Activated CD4-positive, alpha-beta T cell treated with anti-CD3 and anti-CD28 coated beads, Interleukin-2, amount 10 ng/mL, durations not matched to agents 7 days and 5 days (primary cell): ENCODE data around the gene IL1RL1. TPM values are rescaled to one million over a fixed set of nuclear protein-coding genes. Genes with fewer than 3 reads are reported as not detected.

Experiments
- CTCF ChIA-PET: fragments of 350-600 bp; sonication (Branson Sonifier 250); formaldehyde crosslinking; loops from one replicate; lab custom pipeline; 2021; ENCODE audit warnings: antibody characterized with exemption; lab: Charles Lee
- POLR2A ChIA-PET: fragments of 350-600 bp; sonication (Branson Sonifier 250); formaldehyde crosslinking; loops from one replicate; lab custom pipeline; 2021; ENCODE audit warnings: antibody characterized with exemption; lab: Charles Lee
- DNase-seq: peaks from one replicate; pipeline ENCODE4 v3.0.0-alpha.2; 2020
- H3K27ac Mint-ChIP-seq: one replicate; pipeline ENCODE4 v1.8.0; 2021; ENCODE audit warnings: mild to moderate bottlenecking, moderate library complexity, mixed read lengths
- H3K27me3 Mint-ChIP-seq: one replicate; pipeline ENCODE4 v1.8.0; 2021; ENCODE audit warnings: mixed read lengths
- H3K36me3 Mint-ChIP-seq: one replicate; pipeline ENCODE4 v1.8.0; 2021; ENCODE audit warnings: low read depth, mixed read lengths
- H3K4me1 Mint-ChIP-seq: one replicate; pipeline ENCODE4 v1.8.0; 2021; ENCODE audit warnings: mixed read lengths
- H3K4me3 Mint-ChIP-seq: one replicate; pipeline ENCODE4 v1.8.0; 2021; ENCODE audit warnings: mild to moderate bottlenecking, moderate library complexity, mixed read lengths
- H3K9me3 Mint-ChIP-seq: one replicate; pipeline ENCODE4 v1.8.0; 2021; ENCODE audit warnings: mixed read lengths
- total RNA-seq, 2 experiments: library from RNA; stranded (reverse); gene quantifications; one replicate each; pipeline ENCODE4 v1.2.3, GENCODE V29; 2021

IL1RL1 gene
- total RNA-seq, 2 experiments from 2014 or later = 0.12 TPM; not detected in 1

GRCh38 chr2:102365763-102366162 is 54.4 kb downstream of the IL1RL1 start:
- peaks cover 88% of the 10 kb centered on the region for H3K36me3 Mint-ChIP-seq
- DNase-seq = no peak
- H3K27me3 Mint-ChIP-seq = no peaks in the 10 kb centered on the region
- H3K9me3 Mint-ChIP-seq = peaks cover 45% of the 10 kb centered on the region
- POLR2A ChIA-PET = no interaction called here
- CTCF ChIA-PET = interaction anchor here (1.6 kb wide), 1 partner anchor 77 kb away, joined by 5 read pairs; no protein-coding TSS in a partner anchor
- H3K4me3 Mint-ChIP-seq = no peak overlapping the region
- peaks cover 58% of the 10 kb centered on the region for H3K4me1 Mint-ChIP-seq
- H3K27ac Mint-ChIP-seq = peak overlapping the region; percentile 82

- Mint-ChIP-seq H3K36me3 (peaks cover 91% of the 10 kb centered on the region), H3K4me3 (peak overlapping the region; percentile 59), H3K27me3 (no peaks in the 10 kb centered on the region), H3K27ac (peak overlapping the region; percentile 82), H3K9me3 (peaks cover 45% of the 10 kb centered on the region), H3K4me1 (peaks cover 51% of the 10 kb centered on the region)
- DNase-seq = no peak
- ChIA-PET POLR2A (no interaction called here), CTCF (interaction anchor here (2.3 kb wide), 1 partner anchor 126 kb away, joined by 6 read pairs; no protein-coding TSS in a partner anchor)
Measured at GRCh38 chr2:102366406-102367112, 55.2 kb downstream of the IL1RL1 start.

DNA sequence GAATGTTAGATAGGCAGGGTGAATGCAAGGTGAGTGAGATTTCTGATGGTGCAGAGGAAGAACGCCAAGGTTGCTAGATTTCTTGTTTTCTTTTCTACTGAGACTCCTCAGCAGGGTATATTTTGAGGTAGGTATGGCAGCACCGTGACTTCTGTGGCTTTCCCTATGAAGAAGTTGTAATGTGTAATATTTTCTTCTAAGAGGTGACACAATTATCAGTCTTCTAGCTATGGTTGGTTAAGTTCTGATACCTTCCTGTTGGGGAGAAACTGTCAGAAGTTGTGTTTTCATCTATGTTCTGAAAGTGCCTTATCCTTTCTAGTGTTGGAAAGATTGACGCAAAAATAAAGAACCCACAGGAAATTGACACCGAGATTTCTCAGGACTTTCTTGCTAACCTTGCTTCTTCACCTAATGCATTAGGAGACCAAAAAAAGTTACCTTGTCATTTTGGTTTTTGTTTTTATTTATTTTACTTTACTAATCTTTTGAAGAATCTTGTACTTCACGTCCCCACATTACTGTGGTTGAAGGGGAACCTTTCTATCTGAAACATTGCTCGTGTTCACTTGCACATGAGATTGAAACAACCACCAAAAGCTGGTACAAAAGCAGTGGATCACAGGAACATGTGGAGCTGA is 56.1 kb downstream of the IL1RL1 start:
- H3K36me3 Mint-ChIP-seq = peaks cover 88% of the 10 kb centered on the region
- peak overlapping the region; percentile 59 for H3K4me3 Mint-ChIP-seq
- H3K4me1 Mint-ChIP-seq = peaks cover 48% of the 10 kb centered on the region
- ChIA-PET CTCF (interaction anchor here (1.1 to 2.3 kb wide), 2 partner anchors 56 to 127 kb away, joined by 3 to 6 read pairs; no protein-coding TSS in a partner anchor), POLR2A (no interaction called here)
- peak; percentile 29 for DNase-seq
- peaks cover 42% of the 10 kb centered on the region for H3K9me3 Mint-ChIP-seq
- peak overlapping the region; percentile 82 for H3K27ac Mint-ChIP-seq
- no peaks in the 10 kb centered on the region for H3K27me3 Mint-ChIP-seq

GRCh38 chr2:102368461-102369109 is 57.2 kb downstream of the IL1RL1 start:
- POLR2A ChIA-PET = no interaction called here
- DNase-seq = no peak
- CTCF ChIA-PET = interaction anchor here (1.1 to 2.3 kb wide), 5 partner anchors 13 to 128 kb away, joined by 3 to 6 read pairs (median 3); partner anchors contain the start of gene IL18R1
- H3K9me3 Mint-ChIP-seq = peaks cover 33% of the 10 kb centered on the region
- H3K4me1 Mint-ChIP-seq = peaks cover 48% of the 10 kb centered on the region
- peak overlapping the region; percentile 82 for H3K27ac Mint-ChIP-seq
- H3K4me3 Mint-ChIP-seq = peak overlapping the region; percentile 20
- H3K27me3 Mint-ChIP-seq = no peaks in the 10 kb centered on the region
- peaks cover 86% of the 10 kb centered on the region for H3K36me3 Mint-ChIP-seq

- DNase-seq = no peak
- Mint-ChIP-seq H3K27me3 (no peaks in the 10 kb centered on the region), H3K4me1 (peaks cover 47% of the 10 kb centered on the region), H3K27ac (no peak overlapping the region), H3K9me3 (peaks cover 31% of the 10 kb centered on the region), H3K36me3 (peaks cover 86% of the 10 kb centered on the region), H3K4me3 (no peak overlapping the region)
- ChIA-PET CTCF (interaction anchor here (0.6 to 1.0 kb wide), 2 partner anchors 14 to 1100 kb away, joined by 3 read pairs; partner anchors contain the start of gene IL18R1), POLR2A (no interaction called here)
Measured at GRCh38 chr2:102369866-102370265, 58.5 kb downstream of the IL1RL1 start.

GRCh38 chr2:102376052-102376591 is 64.8 kb downstream of the IL1RL1 start:
- peaks cover 2% of the 10 kb centered on the region for H3K4me1 Mint-ChIP-seq
- no peak overlapping the region for H3K27ac Mint-ChIP-seq
- DNase-seq = no peak
- peaks cover 85% of the 10 kb centered on the region for H3K36me3 Mint-ChIP-seq
- ChIA-PET POLR2A (no interaction called here), CTCF (interaction anchor here (0.8 to 1.5 kb wide), 2 partner anchors 17 to 20 kb away, joined by 3 to 4 read pairs; no protein-coding TSS in a partner anchor)
- peaks cover 28% of the 10 kb centered on the region for H3K9me3 Mint-ChIP-seq
- H3K27me3 Mint-ChIP-seq = no peaks in the 10 kb centered on the region
- no peak overlapping the region for H3K4me3 Mint-ChIP-seq

DNA sequence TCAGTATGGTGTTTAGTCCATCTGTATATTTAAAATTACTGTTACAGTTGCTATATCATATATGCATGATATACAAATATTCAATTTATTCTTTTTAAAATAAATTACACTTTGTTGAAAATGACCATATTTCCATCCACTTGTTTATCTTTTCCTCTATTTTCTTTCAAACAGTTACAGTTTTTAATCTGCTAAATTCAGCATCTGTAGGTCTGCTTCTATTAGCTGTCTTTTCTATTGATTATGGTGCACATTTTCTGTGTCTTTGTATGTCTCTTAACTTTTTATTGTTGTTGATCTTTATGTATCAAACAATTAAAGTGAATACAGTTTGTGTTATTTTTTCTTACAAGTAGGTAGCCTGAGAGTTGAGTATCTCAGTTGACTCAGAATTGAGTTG is 72.4 kb downstream of the IL1RL1 start:
- H3K9me3 Mint-ChIP-seq = peaks cover 31% of the 10 kb centered on the region
- no peak overlapping the region for H3K4me3 Mint-ChIP-seq
- ChIA-PET CTCF (no interaction called here), POLR2A (no interaction called here)
- no peak overlapping the region for H3K27ac Mint-ChIP-seq
- H3K36me3 Mint-ChIP-seq = peaks cover 86% of the 10 kb centered on the region
- no peak for DNase-seq
- no peaks in the 10 kb centered on the region for H3K27me3 Mint-ChIP-seq
- H3K4me1 Mint-ChIP-seq = peaks cover 1% of the 10 kb centered on the region

DNA sequence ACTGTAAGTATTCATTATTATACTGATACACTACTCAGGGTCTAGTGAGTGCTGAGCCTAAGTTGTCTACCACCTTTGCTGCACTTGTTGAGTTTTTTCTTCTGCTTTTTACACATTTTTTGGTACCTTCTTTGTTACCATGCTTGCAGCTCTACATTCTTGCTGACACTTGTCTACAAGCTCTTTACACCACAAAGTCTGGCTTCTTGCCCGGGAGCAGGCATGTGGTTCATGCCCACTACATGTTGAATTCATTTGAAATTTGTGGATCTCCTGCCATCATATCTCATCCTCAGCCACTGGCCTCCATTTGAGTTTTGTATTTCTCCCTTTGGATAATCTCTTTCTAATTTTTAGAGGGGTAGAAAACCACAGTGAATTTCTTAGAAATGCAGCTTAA is 74.2 kb downstream of the IL1RL1 start:
- Mint-ChIP-seq H3K27me3 (no peaks in the 10 kb centered on the region), H3K9me3 (peaks cover 23% of the 10 kb centered on the region), H3K27ac (no peak overlapping the region), H3K36me3 (peaks cover 84% of the 10 kb centered on the region), H3K4me1 (peaks cover 1% of the 10 kb centered on the region), H3K4me3 (no peak overlapping the region)
- no peak for DNase-seq
- ChIA-PET CTCF (interaction anchor here (0.9 kb wide), 2 partner anchors 22 to 27 kb away, joined by 3 to 4 read pairs; no protein-coding TSS in a partner anchor), POLR2A (no interaction called here)

DNA sequence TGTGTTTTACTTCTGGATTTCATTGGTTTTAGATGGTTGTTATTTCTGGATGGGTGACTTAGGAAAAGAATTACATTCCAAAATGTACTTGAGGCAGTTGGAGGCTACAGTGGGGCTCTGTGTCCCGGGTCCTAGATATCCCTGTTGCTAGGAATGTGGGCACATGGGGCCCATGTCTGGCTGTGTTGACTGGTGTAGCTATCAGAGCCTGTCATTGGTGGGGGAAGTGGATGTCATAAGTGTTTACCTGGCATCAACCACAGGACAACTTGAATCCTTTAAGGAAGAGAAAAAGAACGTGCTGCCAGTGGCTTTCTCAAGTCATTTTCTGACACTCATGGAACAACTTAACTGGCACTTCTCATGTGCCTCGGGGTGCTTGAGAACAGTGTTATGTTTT is 74.6 kb downstream of the IL1RL1 start:
- H3K27me3 Mint-ChIP-seq = no peaks in the 10 kb centered on the region
- H3K4me1 Mint-ChIP-seq = peaks cover 2% of the 10 kb centered on the region
- H3K36me3 Mint-ChIP-seq = peaks cover 82% of the 10 kb centered on the region
- ChIA-PET CTCF (interaction anchor here (0.9 kb wide), 1 partner anchor 27 kb away, joined by 3 read pairs; no protein-coding TSS in a partner anchor), POLR2A (no interaction called here)
- peaks cover 21% of the 10 kb centered on the region for H3K9me3 Mint-ChIP-seq
- no peak overlapping the region for H3K27ac Mint-ChIP-seq
- DNase-seq = no peak
- H3K4me3 Mint-ChIP-seq = no peak overlapping the region

- Mint-ChIP-seq H3K9me3 (peaks cover 19% of the 10 kb centered on the region), H3K27me3 (no peaks in the 10 kb centered on the region), H3K4me1 (peaks cover 11% of the 10 kb centered on the region), H3K4me3 (no peak overlapping the region), H3K36me3 (peaks cover 81% of the 10 kb centered on the region), H3K27ac (no peak overlapping the region)
- ChIA-PET POLR2A (no interaction called here), CTCF (interaction anchor here (2.5 kb wide), 1 partner anchor 10 kb away, joined by 6 read pairs; no protein-coding TSS in a partner anchor)
- DNase-seq = no peak
Measured at GRCh38 chr2:102386867-102387541, 75.6 kb downstream of the IL1RL1 start.

- peaks cover 16% of the 10 kb centered on the region for H3K9me3 Mint-ChIP-seq
- POLR2A ChIA-PET = no interaction called here
- no peaks in the 10 kb centered on the region for H3K27me3 Mint-ChIP-seq
- H3K4me3 Mint-ChIP-seq = no peak overlapping the region
- no peak for DNase-seq
- peaks cover 11% of the 10 kb centered on the region for H3K4me1 Mint-ChIP-seq
- CTCF ChIA-PET = interaction anchor here (2.5 kb wide), 1 partner anchor 9 kb away, joined by 6 read pairs; no protein-coding TSS in a partner anchor
- H3K36me3 Mint-ChIP-seq = peaks cover 78% of the 10 kb centered on the region
- no peak overlapping the region for H3K27ac Mint-ChIP-seq
Measured at GRCh38 chr2:102387763-102388546, 76.6 kb downstream of the IL1RL1 start.
